K562 (cell line): ENCODE data around the gene SERPINE1. TPM values are rescaled to one million over a fixed set of nuclear protein-coding genes. Genes with fewer than 3 reads are reported as not detected.

Source experiments
- ARHGAP35 ChIP-seq: fragments of 450-650 bp; IDR thresholded peaks from 2 replicates; pipeline ENCODE4 v1.6.1; 2018; ENCODE audit not compliant: partially characterized antibody
- ARID4B ChIP-seq: sonication (generic); formaldehyde crosslinking; IDR thresholded peaks from 2 replicates; pipeline ENCODE4 v1.8.0; 2022; ENCODE audit warnings: mild to moderate bottlenecking, missing genetic modification reagents
- ARNT ChIP-seq, 2 experiments: fragments of 450-650 bp; IDR thresholded peaks; 2 replicates each; pipeline ENCODE4 v1.6.1; 2016; ENCODE audit warnings: mild to moderate bottlenecking in 1 of 2
- BCOR ChIP-seq: fragments of 450-650 bp; IDR thresholded peaks from 2 replicates; pipeline ENCODE4 v1.6.1; 2016
- CGGBP1 ChIP-seq: fragments of 250-450 bp; sonication (Bioruptor Pico); IDR thresholded peaks from 2 replicates; pipeline ENCODE4 v1.9.0; 2021; ENCODE audit warnings: mild to moderate bottlenecking
- ETS1 ChIP-seq: conservative IDR thresholded peaks from 2 replicates; pipeline ENCODE4 v1.6.1; 2011; ENCODE audit warnings: low read depth, mild to moderate bottlenecking, low read length; ENCODE audit not compliant: control insufficient read depth
- ETV1 ChIP-seq: fragments of 450-650 bp; conservative IDR thresholded peaks from 2 replicates; pipeline ENCODE4 v1.6.1; 2016; ENCODE audit warnings: missing genetic modification characterization, control low read depth, low read depth, missing compliant biosample characterization
- FOXA1 ChIP-seq: fragments of 450-650 bp; IDR thresholded peaks from 2 replicates; pipeline ENCODE4 v1.6.1; 2016; ENCODE audit warnings: mild to moderate bottlenecking, borderline replicate concordance
- HMBOX1 ChIP-seq: sonication (generic); IDR thresholded peaks from 2 replicates; pipeline ENCODE4 v1.6.1; 2016
- HNRNPK ChIP-seq: fragments of 200-400 bp; formaldehyde crosslinking; IDR thresholded peaks from one replicate; pipeline ENCODE4 v1.6.1; 2018; ENCODE audit warnings: mild to moderate bottlenecking, low read depth, low read length; ENCODE audit not compliant: poor library complexity, severe bottlenecking
- HNRNPL ChIP-seq: fragments of 200-400 bp; formaldehyde crosslinking; IDR thresholded peaks from 2 replicates; pipeline ENCODE4 v1.6.1; 2017; ENCODE audit warnings: low read depth, mild to moderate bottlenecking, low read length
- PKNOX1 ChIP-seq: fragments of 450-650 bp; IDR thresholded peaks from 2 replicates; pipeline ENCODE4 v1.6.1; 2016
- POLR2AphosphoS2 ChIP-seq: IDR thresholded peaks from 2 replicates; pipeline ENCODE4 v1.6.1; 2012; ENCODE audit warnings: low read length, improper control_type of control experiment
- PPARD ChIP-seq: fragments of 250-450 bp; sonication (Bioruptor Pico); IDR thresholded peaks from 2 replicates; pipeline ENCODE4 v1.8.0; 2022; ENCODE audit warnings: inconsistent platforms, mild to moderate bottlenecking, moderate library complexity
- PRMT5 ChIP-seq: sonication (generic); formaldehyde crosslinking; IDR thresholded peaks from 2 replicates; pipeline ENCODE4 v1.5.0; 2020; ENCODE audit warnings: missing genetic modification reagents
- RHOXF2B ChIP-seq: fragments of 250-450 bp; sonication (Bioruptor Pico); conservative IDR thresholded peaks from 2 replicates; pipeline ENCODE4 v1.5.1; 2021
- SMARCB1 ChIP-seq: IDR thresholded peaks from 2 replicates; pipeline ENCODE4 v1.6.1; 2011; ENCODE audit warnings: improper control_type of control experiment, low read depth; ENCODE audit not compliant: insufficient read length
- SRSF9 ChIP-seq: fragments of 200-400 bp; formaldehyde crosslinking; IDR thresholded peaks from 2 replicates; pipeline ENCODE4 v1.6.1; 2017; ENCODE audit warnings: low read depth, low read length, borderline replicate concordance
- ZBTB33 ChIP-seq: sonication (generic); formaldehyde crosslinking; IDR thresholded peaks from 2 replicates; pipeline ENCODE4 v1.8.1; 2023; ENCODE audit warnings: mild to moderate bottlenecking, missing genetic modification reagents
- polyA plus RNA-seq, 8 experiments: library from polyadenylated mRNA; depleted of rRNA in 4 of 8; stranded (reverse) in 5 of 8; unstranded in 3 of 8; fragments of >200 nt; fragmentation: Nextera tagmentation in 2 of 8; fragmentation: Illumina TruSeq in 1 of 8; extraction: Ambion mirVana in 2 of 8; extraction: Trizol in 1 of 8; gene quantifications; 2 replicates each; pipeline versions ENCODE4 v1.2.1 to v1.2.3, GENCODE V29; 2011 to 2014; ENCODE audit warnings: inconsistent platforms in 1 of 8, missing spikeins in 1 of 8
- total RNA-seq, 7 experiments: library from RNA; depleted of rRNA in 6 of 7; stranded (reverse); fragments of >200 nt in 6 of 7; fragmentation: Illumina TruSeq in 2 of 7; extraction: Trizol in 2 of 7; gene quantifications; 2 replicates each; pipeline versions ENCODE4 v1.2.1 to v1.2.3, GENCODE V29; 2011 to 2021; ENCODE audit warnings: low replicate concordance in 1 of 7

SERPINE1 gene
- total and polyA plus RNA-seq, 9 of the 15 experiments (the other 6 are each of a cell fraction or from before 2014, with no cell fraction given): 0.22 to 4.8 (median 0.91) TPM

- no peak for TF ChIP-seq ZBTB33 (CRISPR knock-in tag)
- no peak for TF ChIP-seq PRMT5 (CRISPR knock-in tag)
- TF ChIP-seq ARNT (IDR thresholded peaks at IDR 0.05): no peak
- TF ChIP-seq PPARD: no peak
- TF ChIP-seq BCOR: no peak
- no peak for TF ChIP-seq HMBOX1
- no peak for TF ChIP-seq HNRNPL
- TF ChIP-seq RHOXF2B (CRISPR knock-in tag): no peak
- TF ChIP-seq FOXA1: no peak
- TF ChIP-seq ARHGAP35: no peak
- no peak for TF ChIP-seq ETV1
- no peak for TF ChIP-seq ETS1
- no peak for TF ChIP-seq SRSF9
- TF ChIP-seq POLR2AphosphoS2: no peak
- no peak for TF ChIP-seq PKNOX1
- TF ChIP-seq HNRNPK: no peak
- TF ChIP-seq SMARCB1: no peak
- no peak for TF ChIP-seq CGGBP1 (CRISPR knock-in tag)
- TF ChIP-seq ARID4B (CRISPR knock-in tag): no peak
Observed at GRCh38 chr7:101124376-101125056, 2.4 kb upstream of the SERPINE1 start (continued).
